ENCODE results near the gene BCAR3.
A peak's percentile ranks its signal among the peaks of the same experiment; 100 is the strongest.

BCAR3 gene

GRCh38 chr1:93578911-93579825 is 102.5 kb downstream of the BCAR3 start:
- TF ChIP-seq CTCF (IDR thresholded peaks at IDR 0.05; ENCODE audit: low read depth, low read length): no peak
- H3K4me3 ChIP-seq (ENCODE audit: low read depth, low read length): no peak overlapping the region
- in situ Hi-C loops (cut with HindIII; ENCODE audit: low sequenced_read_pairs): no loop called here
- DNase-seq (ENCODE audit: low read depth, low spot score): no peak

- in situ Hi-C loops (cut with HindIII; ENCODE audit: low sequenced_read_pairs): no loop called here
- no peak overlapping the region for H3K4me3 ChIP-seq (ENCODE audit: low read depth, low read length)
- no peak for DNase-seq (ENCODE audit: low read depth, low spot score)
- no peak for TF ChIP-seq CTCF (IDR thresholded peaks at IDR 0.05; ENCODE audit: low read depth, low read length)
These were observed 103.2 kb downstream of the BCAR3 start for GRCh38 chr1:93578433-93578830.

GRCh38 chr1:93577536-93578432 is 103.9 kb downstream of the BCAR3 start:
- DNase-seq (ENCODE audit: low read depth, low spot score): no peak
- no peak overlapping the region for H3K4me3 ChIP-seq (ENCODE audit: low read depth, low read length)
- TF ChIP-seq CTCF (IDR thresholded peaks at IDR 0.05; ENCODE audit: low read depth, low read length): no peak
- in situ Hi-C loops (cut with HindIII; ENCODE audit: low sequenced_read_pairs): no loop called here

GRCh38 chr1:93576746-93577145 is 104.9 kb downstream of the BCAR3 start:
- in situ Hi-C loops (cut with HindIII; ENCODE audit: low sequenced_read_pairs): no loop called here
- no peak for TF ChIP-seq CTCF (IDR thresholded peaks at IDR 0.05; ENCODE audit: low read depth, low read length)
- no peak overlapping the region for H3K4me3 ChIP-seq (ENCODE audit: low read depth, low read length)
- DNase-seq (ENCODE audit: low read depth, low spot score): no peak

GRCh38 chr1:93576346-93576745 is 105.3 kb downstream of the BCAR3 start:
- TF ChIP-seq CTCF (IDR thresholded peaks at IDR 0.05; ENCODE audit: low read depth, low read length): no peak
- DNase-seq (ENCODE audit: low read depth, low spot score): peak; percentile 71
- H3K4me3 ChIP-seq (ENCODE audit: low read depth, low read length): no peak overlapping the region
- in situ Hi-C loops (cut with HindIII; ENCODE audit: low sequenced_read_pairs): no loop called here

GRCh38 chr1:93575621-93576284 is 105.9 kb downstream of the BCAR3 start:
- in situ Hi-C loops (cut with HindIII; ENCODE audit: low sequenced_read_pairs): no loop called here
- DNase-seq (ENCODE audit: low read depth, low spot score): peak; percentile 35
- no peak overlapping the region for H3K4me3 ChIP-seq (ENCODE audit: low read depth, low read length)
- no peak for TF ChIP-seq CTCF (IDR thresholded peaks at IDR 0.05; ENCODE audit: low read depth, low read length)
